Astrocyte of the cerebellum (primary cell): ENCODE results near the gene ARHGAP23.

Experiments
- DNase-seq: peaks from one replicate; pipeline ENCODE4 v3.0.0-alpha.2; 2011; ENCODE audit warnings: low read depth
- H3K4me3 ChIP-seq: 2 replicates; pipeline ENCODE4 v1.5.1; 2011; ENCODE audit warnings: mild to moderate bottlenecking, low read depth, low read length, moderate library complexity
- CTCF ChIP-seq: IDR thresholded peaks from 2 replicates; pipeline ENCODE4 v1.5.1; 2012; ENCODE audit warnings: low read length, low read depth, moderate library complexity, mild to moderate bottlenecking; ENCODE audit errors: missing control alignments
- in situ Hi-C: cut with HindIII; loops from 2 replicates; pipeline ENCODE4 v1.10.0; 2017; ENCODE audit warnings: low sequenced_read_pairs

Gene ARHGAP23

GRCh38 chr17:38460716-38461630, 32.7 kb downstream of the ARHGAP23 start:
- no peak overlapping the region for H3K4me3 ChIP-seq
- DNase-seq, result no peak
- in situ Hi-C loops, result no loop called here
- TF ChIP-seq CTCF, result no peak

GRCh38 chr17:38461683-38462082, 33.4 kb downstream of the ARHGAP23 start:
- DNase-seq, result no peak
- no peak overlapping the region for H3K4me3 ChIP-seq
- TF ChIP-seq CTCF, result no peak
- in situ Hi-C loops, result no loop called here

GRCh38 chr17:38463451-38463858, 35.2 kb downstream of the ARHGAP23 start:
- no peak overlapping the region for H3K4me3 ChIP-seq
- no peak for DNase-seq
- in situ Hi-C loops, result no loop called here
- no peak for TF ChIP-seq CTCF

- H3K4me3 ChIP-seq, result peak overlapping the region; percentile 56
- in situ Hi-C loops, result no loop called here
- no peak for TF ChIP-seq CTCF
- no peak for DNase-seq
Observed at GRCh38 chr17:38464251-38464722, 36.0 kb downstream of the ARHGAP23 start.

- peak overlapping the region; percentile 56 for H3K4me3 ChIP-seq
- TF ChIP-seq CTCF, result no peak
- in situ Hi-C loops, result no loop called here
- DNase-seq, result peak; percentile 83
Observed at GRCh38 chr17:38464723-38465390, 36.6 kb downstream of the ARHGAP23 start.

GRCh38 chr17:38465391-38466345, 37.4 kb downstream of the ARHGAP23 start:
- peak overlapping the region; percentile 56 for H3K4me3 ChIP-seq
- TF ChIP-seq CTCF, result no peak
- in situ Hi-C loops, result no loop called here
- DNase-seq, result peak; percentile 37
